Right cardiac atrium (tissue), 5 donors: ENCODE results near the gene CR1L. TPM values are rescaled to one million over a fixed set of nuclear protein-coding genes. Genes with fewer than 3 reads are reported as not detected.
"Not testable (repeated sequence)": the region's sequence is repeated elsewhere in the genome, so short reads cannot be mapped to it uniquely, and the experiment has no call there.

ENCODE experiments used
- ATAC-seq, 2 donors: fragments of 200-7000 bp; cut with Tn5 transposase; one replicate each; pipeline versions ENCODE4 v1.8.0 to v1.9.1; 2020; ENCODE audit warnings: moderate library complexity in 2 of 2, mild to moderate bottlenecking in 1 of 2
- DNase-seq, 3 donors: peaks; one replicate each; pipeline ENCODE4 v3.0.0-alpha.2; 2020
- H3K27ac ChIP-seq: one replicate; pipeline ENCODE4 v1.5.1; 2013; ENCODE audit warnings: mild to moderate bottlenecking, low read length, control low read depth, moderate library complexity
- H3K27me3 ChIP-seq: one replicate; pipeline ENCODE4 v1.6.1; 2013; ENCODE audit not compliant: control insufficient read depth, insufficient read depth
- H3K4me1 ChIP-seq: one replicate; pipeline ENCODE4 v1.6.1; 2013; ENCODE audit warnings: low read length; ENCODE audit not compliant: control insufficient read depth, insufficient read depth
- H3K4me3 ChIP-seq: one replicate; pipeline ENCODE4 v1.5.1; 2013; ENCODE audit warnings: low read length, control low read depth
- H3K9me3 ChIP-seq: one replicate; pipeline ENCODE4 v1.6.1; 2013; ENCODE audit warnings: low read length; ENCODE audit not compliant: control insufficient read depth
- WGBS: extraction: QIAGEN DNeasy Blood & Tissue Kit; methylation state at CpG from one replicate; pipeline ENCODE4 v1.1.7; 2013; 5-methylcytosine and 5-hydroxymethylcytosine counted together
- intact Hi-C, 4 donors: fragments of 100-400 bp; cut with DNase I; formaldehyde crosslinking; loops; one replicate each; pipeline versions ENCODE4 v1.11.0 to v1.14.0; 2022 to 2023
- polyA plus RNA-seq: library from polyadenylated mRNA; stranded (reverse); fragments of 200-250 nt; gene quantifications from one replicate; pipeline ENCODE4 v1.2.3, GENCODE V29; 2013
- total RNA-seq, 4 donors: library from RNA; stranded (reverse); fragmentation: NEBNext Ultra II Directional; extraction: Animal tissue kit (Norgen Biotek cat#: 25700); gene quantifications; one replicate each; pipeline ENCODE4 v1.2.1, GENCODE V29; 2021
- donor health status: healthy with polysubstance abuse.
- donor health status: DM: no; HTN: yes; CAD: no.
- donor health status: DM: no; HTN: no; CAD: no.
- donor health status: DM: no; HTN: yes; CAD: no; lungs with severe emphysema.
- donor health status: DM: yes; HTN: yes; CAD: no.

CR1L gene
- total and polyA plus RNA-seq, 5 donors, result not detected

GRCh38 chr1:207628776-207629175, 16.2 kb upstream of the CR1L start:
- ATAC-seq (no peak), DNase-seq (no peak)
- H3K4me3 ChIP-seq, result no peak overlapping the region
- no peaks in the 10 kb centered on the region for H3K27me3 ChIP-seq
- intact Hi-C loops, result no loop called here
- H3K27ac ChIP-seq, result no peak overlapping the region
- no peaks in the 10 kb centered on the region for H3K4me1 ChIP-seq
- no peaks in the 10 kb centered on the region for H3K9me3 ChIP-seq
- 28% methylated on average over 5 of the region's 5 CpGs for WGBS

GRCh38 chr1:207631137-207631536, 13.8 kb upstream of the CR1L start:
- DNase-seq (no peak), ATAC-seq (no peak)
- intact Hi-C loops, result no loop called here
- 75% methylated on average over 1 of the region's 1 CpG for WGBS
- Histone ChIP-seq H3K27ac (no peak overlapping the region), H3K4me1 (no peaks in the 10 kb centered on the region), H3K9me3 (no peaks in the 10 kb centered on the region), H3K4me3 (no peak overlapping the region), H3K27me3 (no peaks in the 10 kb centered on the region)

GRCh38 chr1:207633226-207633625, 11.7 kb upstream of the CR1L start:
- ATAC-seq (no peak), DNase-seq (no peak)
- H3K9me3 ChIP-seq, result no peaks in the 10 kb centered on the region
- H3K27ac ChIP-seq, result no peak overlapping the region
- H3K27me3 ChIP-seq, result no peaks in the 10 kb centered on the region
- intact Hi-C loops, result no loop called here
- no peaks in the 10 kb centered on the region for H3K4me1 ChIP-seq
- H3K4me3 ChIP-seq, result no peak overlapping the region

- H3K4me3 ChIP-seq, DNase-seq, H3K27ac ChIP-seq, ATAC-seq, H3K4me1 ChIP-seq, H3K9me3 ChIP-seq, intact Hi-C loops, H3K27me3 ChIP-seq: not testable (repeated sequence)
- 70% methylated on average over 12 of the region's 12 CpGs for WGBS
These were observed 11.1 kb upstream of the CR1L start for GRCh38 chr1:207633699-207634289.

- H3K9me3 ChIP-seq, intact Hi-C loops, H3K27me3 ChIP-seq, ATAC-seq, H3K27ac ChIP-seq, H3K4me3 ChIP-seq, DNase-seq, H3K4me1 ChIP-seq: not testable (repeated sequence)
- 89% methylated on average over 6 of the region's 6 CpGs for WGBS
These were observed 10.6 kb upstream of the CR1L start for GRCh38 chr1:207634293-207634692.

GRCh38 chr1:207635569-207636186, 9.3 kb upstream of the CR1L start:
- H3K4me1 ChIP-seq, ATAC-seq, H3K27ac ChIP-seq, H3K4me3 ChIP-seq, intact Hi-C loops, DNase-seq, H3K27me3 ChIP-seq, H3K9me3 ChIP-seq: not testable (repeated sequence)
- 50% methylated on average over 7 of the region's 7 CpGs for WGBS

- H3K4me3 ChIP-seq, H3K9me3 ChIP-seq, ATAC-seq, H3K4me1 ChIP-seq, intact Hi-C loops, H3K27me3 ChIP-seq, H3K27ac ChIP-seq, DNase-seq: not testable (repeated sequence)
- WGBS, result 84% methylated on average over 9 of the region's 9 CpGs
These were observed 6.3 kb upstream of the CR1L start for GRCh38 chr1:207638487-207639145.

GRCh38 chr1:207639362-207639761, 5.6 kb upstream of the CR1L start:
- H3K4me1 ChIP-seq, ATAC-seq, H3K27ac ChIP-seq, DNase-seq, H3K9me3 ChIP-seq, H3K4me3 ChIP-seq, H3K27me3 ChIP-seq, intact Hi-C loops: not testable (repeated sequence)
- WGBS, result 49% methylated on average over 5 of the region's 5 CpGs

- Histone ChIP-seq H3K4me3 (peak overlapping the region; percentile 66), H3K27me3 (no peaks in the 10 kb centered on the region), H3K27ac (no peak overlapping the region), H3K4me1 (no peaks in the 10 kb centered on the region), H3K9me3 (no peaks in the 10 kb centered on the region)
- no peak for DNase-seq
- ATAC-seq, result peak in 1 of 2 donors; percentile 7
- intact Hi-C loops, result no loop called here
- WGBS, result 30% methylated on average over 9 of the region's 9 CpGs
These were observed 624 bp upstream of the CR1L start for GRCh38 chr1:207644166-207644851.

GRCh38 chr1:207645635-207646081, 725 bp downstream of the CR1L start:
- no peaks in the 10 kb centered on the region for H3K9me3 ChIP-seq
- peak overlapping the region; percentile 66 for H3K4me3 ChIP-seq
- no peak overlapping the region for H3K27ac ChIP-seq
- no peaks in the 10 kb centered on the region for H3K4me1 ChIP-seq
- H3K27me3 ChIP-seq, result no peaks in the 10 kb centered on the region
- DNase-seq, result no peak
- 64% methylated on average over 17 of the region's 17 CpGs for WGBS
- intact Hi-C loops, result no loop called here
- ATAC-seq, result peak in 1 of 2 donors; percentile 53

GRCh38 chr1:207646171-207646570, 1.2 kb downstream of the CR1L start:
- no peak overlapping the region for H3K4me3 ChIP-seq
- ATAC-seq, result no peak
- H3K27ac ChIP-seq, result no peak overlapping the region
- no peaks in the 10 kb centered on the region for H3K4me1 ChIP-seq
- intact Hi-C loops, result no loop called here
- H3K9me3 ChIP-seq, result no peaks in the 10 kb centered on the region
- DNase-seq, result no peak
- no peaks in the 10 kb centered on the region for H3K27me3 ChIP-seq
